GM19324 (cell line): ENCODE measurements around the gene PCDH12.

Experiments
- ATAC-seq: cut with Tn5 transposase; IDR thresholded peaks from one replicate; pipeline ENCODE4 v1.9.1; 2021; ENCODE audit warnings: mild to moderate bottlenecking, moderate library complexity; ENCODE audit not compliant: unreplicated experiment, low FRiP score

The PCDH12 gene

DNA sequence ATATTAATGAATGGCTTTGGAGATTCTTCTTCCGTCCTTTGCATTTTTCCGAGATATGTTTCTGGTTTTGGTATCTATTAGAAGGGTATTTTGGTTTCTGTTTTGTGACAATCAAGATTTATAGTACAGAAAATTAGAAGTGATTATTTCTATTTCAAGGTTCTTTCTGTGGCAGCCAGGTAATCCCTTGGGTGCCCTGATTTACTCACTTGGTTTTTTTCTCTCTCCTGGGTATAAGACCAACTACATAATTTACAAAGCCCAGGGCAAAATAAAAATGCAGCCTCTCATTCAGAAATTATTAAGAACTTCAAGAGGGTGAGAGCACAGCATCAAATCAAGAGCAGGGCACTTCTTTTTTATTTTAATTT is 8.9 kb upstream of the PCDH12 start:
- ATAC-seq: no peak

GRCh38 chr5:141966275-141966962 is 8.4 kb upstream of the PCDH12 start:
- ATAC-seq: no peak

DNA sequence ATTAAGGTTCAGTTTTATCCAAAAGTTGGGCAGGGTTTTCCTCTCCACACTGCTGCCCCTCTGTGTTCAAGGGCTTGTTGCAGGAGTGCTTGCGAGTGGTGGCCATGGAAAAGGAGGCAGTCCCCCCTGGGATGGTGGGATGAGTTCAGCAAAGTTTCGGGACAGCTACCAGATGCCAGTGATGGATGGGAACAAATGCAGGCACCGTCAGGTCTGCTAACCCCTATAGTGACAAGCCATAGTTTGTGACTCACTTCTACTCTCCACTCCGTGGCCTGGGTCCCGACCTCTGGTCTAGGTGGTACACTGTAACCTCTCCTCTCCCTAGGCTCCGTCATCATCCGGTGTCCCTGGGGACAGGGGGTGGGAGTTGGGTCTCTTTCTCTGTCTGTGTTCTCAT is 7.1 kb upstream of the PCDH12 start:
- no peak for ATAC-seq

DNA sequence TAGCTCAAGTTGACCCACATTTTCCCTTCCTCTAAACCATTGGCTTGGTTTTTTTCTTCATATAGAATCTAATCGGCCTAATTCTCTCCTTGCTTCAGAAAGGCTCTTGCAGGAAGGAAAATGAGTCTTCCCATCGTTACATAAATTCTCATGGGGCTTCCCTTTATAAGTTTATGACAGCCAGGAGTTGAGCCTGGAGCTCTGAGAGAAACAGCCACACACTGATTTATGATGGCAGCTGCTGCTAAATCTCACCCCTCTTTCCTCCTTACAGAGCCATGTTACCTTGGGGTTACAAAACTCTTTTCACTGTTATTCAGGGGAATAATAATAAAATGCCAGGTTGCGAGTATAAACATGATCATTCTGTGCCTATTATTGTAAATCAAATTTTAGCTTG is 5.7 kb upstream of the PCDH12 start:
- no peak for ATAC-seq

DNA sequence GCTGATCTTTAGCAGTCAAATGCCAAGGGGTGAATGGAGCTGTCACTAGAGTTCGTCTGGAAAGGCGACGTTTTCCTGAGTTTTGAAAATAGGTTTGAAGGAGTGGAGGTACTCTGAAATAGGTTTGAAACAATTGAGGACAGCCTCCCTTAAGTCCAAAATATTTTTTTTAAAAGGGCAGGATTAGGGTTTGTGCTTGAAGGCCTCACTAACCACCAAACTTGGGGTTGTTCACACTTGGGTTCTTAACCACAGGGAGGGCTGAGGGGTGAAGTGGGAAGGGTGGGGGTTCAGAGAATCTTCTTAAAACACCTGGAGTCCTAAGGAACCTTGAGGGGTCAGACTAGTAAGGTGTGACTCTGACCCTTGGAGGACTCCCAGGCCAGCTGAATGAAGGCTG is 3.5 kb upstream of the PCDH12 start:
- ATAC-seq: no peak

- ATAC-seq: peak; percentile 92
Measured at GRCh38 chr5:141960449-141961323, 2.7 kb upstream of the PCDH12 start.

DNA sequence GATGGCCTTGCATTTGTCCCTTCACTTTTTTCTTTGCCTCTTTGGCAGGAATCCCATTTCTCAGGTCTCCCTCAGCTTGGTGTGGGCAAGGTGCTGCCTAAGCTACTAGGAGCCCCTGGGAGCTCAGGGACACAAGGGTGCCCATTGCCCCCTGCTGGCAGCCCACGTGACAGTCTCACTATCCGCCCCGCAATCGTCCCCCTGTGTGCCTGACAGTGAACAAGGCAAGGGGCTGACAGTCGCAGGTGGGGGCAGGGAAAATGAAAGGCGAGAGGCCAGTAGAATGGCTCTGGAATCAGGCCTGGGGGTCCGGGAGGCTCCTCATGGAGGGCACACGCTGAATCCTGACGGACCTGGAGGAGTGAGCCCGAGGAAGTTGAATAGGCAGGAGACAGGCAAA is 2.0 kb upstream of the PCDH12 start:
- no peak for ATAC-seq

DNA sequence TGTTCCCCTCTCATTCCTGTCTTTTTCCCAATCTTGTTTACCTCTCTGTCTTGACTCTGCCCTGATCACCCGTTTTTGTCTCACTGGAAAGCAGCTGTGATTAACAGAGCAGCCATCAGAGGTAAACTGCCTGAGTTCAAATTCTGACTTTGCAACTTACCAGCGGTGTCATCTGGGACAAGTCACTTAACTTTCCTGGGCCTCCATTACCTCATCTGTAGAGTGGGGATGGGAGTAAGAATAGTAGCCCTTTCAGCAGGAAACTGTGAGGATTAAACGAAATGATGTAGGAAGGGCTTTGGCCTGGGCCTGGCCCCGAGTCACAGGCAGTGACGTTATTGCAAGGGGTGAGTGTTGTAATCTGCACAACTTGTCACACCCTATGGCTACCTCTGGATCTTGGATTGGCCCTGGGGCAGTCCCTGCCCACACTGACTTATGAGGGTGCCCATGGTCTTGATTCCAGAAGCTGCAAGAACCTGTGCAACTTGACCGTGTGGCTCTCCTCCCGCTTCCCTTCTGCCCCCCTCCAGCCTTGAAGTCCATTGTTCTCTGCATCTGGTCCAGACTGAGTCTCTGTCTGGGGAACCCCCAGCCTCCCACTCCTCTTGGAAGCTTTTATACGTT is 657 bp upstream of the PCDH12 start:
- ATAC-seq: no peak

DNA sequence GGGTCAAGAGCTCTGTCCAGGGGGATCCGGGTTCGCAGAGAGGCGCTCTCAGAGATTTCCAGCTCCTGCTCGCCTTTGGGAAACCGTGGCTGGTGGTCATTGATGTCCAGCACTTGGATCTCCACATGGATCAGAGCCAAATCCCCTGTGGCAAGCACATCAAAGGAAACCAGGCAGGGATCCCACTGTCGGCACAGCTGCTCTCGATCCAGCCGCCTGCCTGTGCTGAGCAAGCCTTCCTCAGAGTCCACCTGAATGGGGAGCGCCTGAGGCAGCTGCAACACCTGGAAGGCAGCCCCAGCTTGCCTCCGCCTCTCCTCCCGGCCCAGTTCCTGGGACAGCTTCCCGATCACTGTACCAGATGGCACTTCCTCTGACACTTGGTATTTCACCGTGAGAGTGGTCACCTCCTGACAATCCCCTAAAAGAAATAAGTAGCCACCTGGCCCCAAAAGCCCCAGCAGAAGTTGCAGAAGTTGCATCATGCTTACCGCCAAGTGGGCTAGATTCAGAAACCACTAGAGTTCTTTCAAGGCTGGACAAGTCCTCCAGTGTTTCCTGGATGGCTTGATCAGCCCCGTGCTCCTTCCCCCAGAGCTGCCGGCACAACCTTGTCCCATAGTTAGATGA is 520 bp downstream of the PCDH12 start:
- no peak for ATAC-seq

DNA sequence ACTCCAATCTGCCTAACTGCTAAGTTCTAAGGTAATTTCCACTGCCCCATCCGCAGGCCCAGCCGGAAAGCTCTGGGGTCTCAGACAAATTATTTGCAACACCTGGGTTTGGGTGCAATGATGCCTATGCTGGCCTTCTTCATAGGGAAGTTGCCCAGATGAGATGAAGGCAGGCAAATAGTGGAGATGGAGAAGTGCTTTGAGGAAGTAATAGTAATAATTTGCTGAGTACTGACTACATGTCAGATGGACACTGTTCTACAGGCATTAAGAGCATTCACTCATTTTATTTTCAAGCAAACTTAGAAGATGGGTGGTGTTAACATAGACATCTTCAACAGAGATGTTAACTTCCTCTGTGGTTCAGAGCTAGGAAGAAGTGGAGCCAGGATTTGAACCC is 3.8 kb downstream of the PCDH12 start:
- ATAC-seq: no peak

- ATAC-seq: no peak
Measured at GRCh38 chr5:141952020-141952419, 6.0 kb downstream of the PCDH12 start.

- peak; percentile 66 for ATAC-seq
Measured at GRCh38 chr5:141951332-141951781, 6.6 kb downstream of the PCDH12 start.

- no peak for ATAC-seq
Measured at GRCh38 chr5:141950207-141951005, 7.6 kb downstream of the PCDH12 start.

- no peak for ATAC-seq
Measured at GRCh38 chr5:141949511-141949910, 8.5 kb downstream of the PCDH12 start.

DNA sequence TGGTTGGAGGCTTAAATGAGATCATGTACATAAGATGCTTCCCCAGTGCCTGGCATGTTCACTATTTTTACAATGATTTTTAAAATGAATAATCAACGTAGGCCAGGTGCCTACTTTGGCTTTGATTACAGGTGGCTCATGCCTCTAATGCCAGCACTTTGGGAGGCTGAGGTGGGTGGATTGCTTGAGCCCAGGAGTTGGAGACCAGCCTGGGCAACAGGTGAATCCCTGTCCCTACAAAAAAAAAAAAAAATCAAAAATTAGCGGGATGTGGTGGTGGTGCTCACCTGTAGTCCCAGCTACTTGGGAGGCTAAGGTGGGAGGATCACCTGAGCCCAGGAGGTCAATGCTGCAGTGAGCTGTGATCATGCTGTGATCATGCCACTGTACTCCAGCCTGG is 9.2 kb downstream of the PCDH12 start:
- no peak for ATAC-seq

DNA sequence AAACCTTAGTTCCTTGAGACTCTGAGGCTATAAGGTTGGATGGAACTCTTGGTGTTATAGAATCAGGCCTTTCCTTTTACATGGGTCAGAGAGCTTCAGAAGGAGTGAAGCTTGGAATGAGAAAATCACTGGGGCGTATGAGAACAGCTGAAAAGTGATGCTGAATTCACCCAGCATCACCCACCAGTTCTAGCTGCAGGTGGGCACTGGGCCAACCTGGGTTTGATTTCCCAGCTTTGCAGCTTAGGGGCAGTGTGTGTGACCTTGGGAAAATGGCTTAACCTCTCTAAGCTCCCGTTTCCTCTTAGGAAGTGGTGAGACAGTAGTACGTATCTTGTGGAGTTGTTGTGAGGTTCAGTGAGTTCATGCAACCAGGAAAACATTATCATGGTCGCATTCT is 10.7 kb downstream of the PCDH12 start:
- no peak for ATAC-seq

DNA sequence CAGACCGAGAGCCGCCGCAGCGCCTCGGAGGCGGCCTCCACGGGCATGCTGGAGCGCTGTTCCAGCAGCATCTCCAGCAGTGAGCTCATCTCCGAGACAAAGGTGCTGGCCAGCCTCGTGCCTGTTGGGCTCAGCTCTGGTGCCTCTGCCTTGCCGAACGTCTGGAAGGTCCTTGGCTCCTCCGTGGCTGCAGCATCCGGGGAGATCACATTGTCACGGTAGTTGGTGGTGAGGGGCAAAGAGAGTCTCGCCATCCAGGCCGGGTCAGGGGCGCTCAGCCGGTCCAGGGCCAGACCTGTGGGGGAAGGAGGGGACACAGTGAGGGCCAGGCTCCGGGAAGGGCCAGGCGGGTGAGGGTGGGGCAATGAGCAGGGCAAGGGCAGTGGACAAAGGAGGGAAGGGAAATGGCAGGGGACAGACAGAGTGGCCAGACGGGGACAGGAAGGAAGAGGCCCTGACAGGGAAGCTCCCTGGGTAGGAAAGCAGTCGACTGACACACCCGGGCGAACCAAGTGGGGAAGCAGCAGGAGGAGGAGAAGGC is 12.4 kb downstream of the PCDH12 start:
- ATAC-seq: no peak

- ATAC-seq: no peak
Measured at GRCh38 chr5:141944076-141944475, 13.9 kb downstream of the PCDH12 start.

DNA sequence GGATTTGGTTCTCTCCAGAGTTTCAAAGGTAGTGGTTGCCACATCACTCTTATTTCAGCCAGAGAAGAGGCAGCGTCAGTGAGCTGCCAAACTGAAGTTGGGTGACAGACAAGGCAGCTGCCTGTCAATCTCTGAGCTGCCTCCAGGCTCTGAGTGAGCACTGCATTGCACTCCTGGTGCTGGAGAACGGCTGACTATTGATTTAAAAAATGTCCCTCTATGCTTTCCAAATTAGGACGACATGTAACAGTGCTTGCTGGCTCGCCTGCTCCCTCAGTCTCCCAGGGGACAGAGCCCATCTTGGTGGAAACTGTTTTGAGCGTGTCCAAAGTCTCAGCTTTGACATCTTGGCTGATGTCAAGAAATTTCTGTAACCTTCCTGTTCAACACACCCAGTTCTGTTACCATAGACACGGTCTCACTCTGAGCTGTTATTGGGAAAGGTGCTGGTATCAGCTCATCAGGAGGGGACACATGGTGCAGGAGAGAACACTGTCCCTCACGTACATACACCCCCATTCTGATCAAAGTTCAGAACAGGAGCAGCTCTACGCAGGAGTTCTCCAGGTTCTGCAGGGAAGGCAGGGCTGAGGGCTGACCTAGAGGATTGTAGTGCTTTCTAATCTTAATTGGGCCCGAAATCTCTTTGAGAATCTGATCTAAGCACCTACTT is 15.7 kb downstream of the PCDH12 start:
- ATAC-seq: no peak
